GM18502 (cell line): Measurements from ENCODE around the gene PYCARD.
A peak's percentile ranks its signal among the peaks of the same experiment; 100 is the strongest.
"Not testable (repeated sequence)": the region's sequence is repeated elsewhere in the genome, so short reads cannot be mapped to it uniquely, and the experiment has no call there.

Experiments
- ATAC-seq: cut with Tn5 transposase; IDR thresholded peaks from one replicate; pipeline ENCODE4 v1.9.1; 2021; ENCODE audit warnings: mild to moderate bottlenecking; ENCODE audit not compliant: unreplicated experiment, poor library complexity

The PYCARD gene

GRCh38 chr16:31202414-31203375 is at the start of gene PYCARD:
PYCARD (minus strand) TSS chr16:31202760; CDS start chr16:31202690, 70 bp downstream.
- peak; percentile 39 for ATAC-seq

GRCh38 chr16:31251435-31251834 is 48.9 kb upstream of the PYCARD start:
- ATAC-seq, result no peak

- no peak for ATAC-seq
Measured at GRCh38 chr16:31250782-31251384, 48.3 kb upstream of the PYCARD start.

- ATAC-seq, result no peak
Measured at GRCh38 chr16:31248344-31248743, 45.8 kb upstream of the PYCARD start.

- ATAC-seq, result no peak
Measured at GRCh38 chr16:31246296-31246695, 43.7 kb upstream of the PYCARD start.

- not testable (repeated sequence) for ATAC-seq
Measured at GRCh38 chr16:31245598-31245997, 43.0 kb upstream of the PYCARD start.

GRCh38 chr16:31243734-31244670 is 41.4 kb upstream of the PYCARD start:
- no peak for ATAC-seq

GRCh38 chr16:31242206-31242605 is 39.6 kb upstream of the PYCARD start:
- ATAC-seq, result no peak

- ATAC-seq, result no peak
Measured at GRCh38 chr16:31238041-31238440, 35.5 kb upstream of the PYCARD start.

- ATAC-seq, result no peak
Measured at GRCh38 chr16:31229501-31229900, 26.9 kb upstream of the PYCARD start.

GRCh38 chr16:31228206-31228605 is 25.6 kb upstream of the PYCARD start:
- ATAC-seq, result no peak

- no peak for ATAC-seq
Measured at GRCh38 chr16:31225193-31225592, 22.6 kb upstream of the PYCARD start.

GRCh38 chr16:31224092-31224955 is 21.8 kb upstream of the PYCARD start:
- ATAC-seq, result no peak

GRCh38 chr16:31223044-31223443 is 20.5 kb upstream of the PYCARD start:
- no peak for ATAC-seq

GRCh38 chr16:31221357-31222160 is 19.0 kb upstream of the PYCARD start:
- no peak for ATAC-seq

- no peak for ATAC-seq
Measured at GRCh38 chr16:31219154-31219741, 16.7 kb upstream of the PYCARD start.

- no peak for ATAC-seq
Measured at GRCh38 chr16:31217136-31217530, 14.6 kb upstream of the PYCARD start.

- no peak for ATAC-seq
Measured at GRCh38 chr16:31216422-31217135, 14.0 kb upstream of the PYCARD start, which contains the start of gene PYDC1. PYDC1 (minus strand) TSS chr16:31217135; CDS start chr16:31217028, 107 bp downstream.
